ENCODE measurements around the gene AFF1.
A peak's percentile ranks its signal among the peaks of the same experiment; 100 is the strongest.

The AFF1 gene

GRCh38 chr4:86895692-86896488, 38.9 kb upstream of the AFF1 start:
- H2AFZ ChIP-seq (ENCODE audit: low read depth, low read length, severe bottlenecking), result no peak overlapping the region
- H3F3A ChIP-seq (ENCODE audit: insufficient read depth), result no peaks in the 10 kb centered on the region
- H3K4me3 ChIP-seq (ENCODE audit: insufficient read depth, low read length, poor library complexity, severe bottlenecking), result no peak overlapping the region
- no peaks in the 10 kb centered on the region for H3K36me3 ChIP-seq (ENCODE audit: low read length)
- no peak overlapping the region for H3K4me2 ChIP-seq (ENCODE audit: low read depth, low read length, poor library complexity, severe bottlenecking)
- no peak overlapping the region for H3K27ac ChIP-seq (ENCODE audit: low read depth, low read length)
- H4K20me1 ChIP-seq (ENCODE audit: low read depth, low read length), result no peaks in the 10 kb centered on the region
- H3K9me3 ChIP-seq (ENCODE audit: insufficient read depth, low read length), result no peaks in the 10 kb centered on the region
- no peak for TF ChIP-seq EZH2phosphoT487 (conservative IDR thresholded peaks at IDR 0.05; ENCODE audit: low read length)
- TF ChIP-seq CTCF (IDR thresholded peaks at IDR 0.05; ENCODE audit: insufficient read depth, low read length, poor library complexity, severe bottlenecking), result peak; percentile 54
- no peaks in the 10 kb centered on the region for H3K27me3 ChIP-seq (ENCODE audit: low read length)
- no peaks in the 10 kb centered on the region for H3K9me2 ChIP-seq (replicated peaks; ENCODE audit: insufficient read depth, low read length)
- no peaks in the 10 kb centered on the region for H3K79me2 ChIP-seq (ENCODE audit: insufficient read depth, low read length)
- no peak overlapping the region for H3K9ac ChIP-seq (ENCODE audit: low read length)

- H3K9me2 ChIP-seq (replicated peaks; ENCODE audit: insufficient read depth, low read length), result no peaks in the 10 kb centered on the region
- H3K4me2 ChIP-seq (ENCODE audit: low read depth, low read length, poor library complexity, severe bottlenecking), result no peak overlapping the region
- no peaks in the 10 kb centered on the region for H3K79me2 ChIP-seq (ENCODE audit: insufficient read depth, low read length)
- H3K27me3 ChIP-seq (ENCODE audit: low read length), result no peaks in the 10 kb centered on the region
- H2AFZ ChIP-seq (ENCODE audit: low read depth, low read length, severe bottlenecking), result no peak overlapping the region
- no peak overlapping the region for H3K27ac ChIP-seq (ENCODE audit: low read depth, low read length)
- H3K9ac ChIP-seq (ENCODE audit: low read length), result no peak overlapping the region
- no peaks in the 10 kb centered on the region for H3K9me3 ChIP-seq (ENCODE audit: insufficient read depth, low read length)
- H3K4me3 ChIP-seq (ENCODE audit: insufficient read depth, low read length, poor library complexity, severe bottlenecking), result no peak overlapping the region
- no peak for TF ChIP-seq CTCF (IDR thresholded peaks at IDR 0.05; ENCODE audit: insufficient read depth, low read length, poor library complexity, severe bottlenecking)
- H3K36me3 ChIP-seq (ENCODE audit: low read length), result no peaks in the 10 kb centered on the region
- H4K20me1 ChIP-seq (ENCODE audit: low read depth, low read length), result no peaks in the 10 kb centered on the region
- no peaks in the 10 kb centered on the region for H3F3A ChIP-seq (ENCODE audit: insufficient read depth)
Measured at GRCh38 chr4:86896596-86896995, 38.2 kb upstream of the AFF1 start.

GRCh38 chr4:86898562-86898961, 36.2 kb upstream of the AFF1 start:
- Histone ChIP-seq H3K9me2 (replicated peaks; ENCODE audit: insufficient read depth, low read length) (no peaks in the 10 kb centered on the region), H4K20me1 (ENCODE audit: low read depth, low read length) (no peaks in the 10 kb centered on the region), H3K27me3 (ENCODE audit: low read length) (no peaks in the 10 kb centered on the region), H3K79me2 (ENCODE audit: insufficient read depth, low read length) (no peaks in the 10 kb centered on the region), H3K9ac (ENCODE audit: low read length) (no peak overlapping the region), H3K27ac (ENCODE audit: low read depth, low read length) (no peak overlapping the region), H3K4me3 (ENCODE audit: insufficient read depth, low read length, poor library complexity, severe bottlenecking) (no peak overlapping the region), H3K36me3 (ENCODE audit: low read length) (no peaks in the 10 kb centered on the region), H2AFZ (ENCODE audit: low read depth, low read length, severe bottlenecking) (no peak overlapping the region), H3F3A (ENCODE audit: insufficient read depth) (no peaks in the 10 kb centered on the region), H3K9me3 (ENCODE audit: insufficient read depth, low read length) (no peaks in the 10 kb centered on the region), H3K4me2 (ENCODE audit: low read depth, low read length, poor library complexity, severe bottlenecking) (no peak overlapping the region)
- TF ChIP-seq CTCF (IDR thresholded peaks at IDR 0.05; ENCODE audit: insufficient read depth, low read length, poor library complexity, severe bottlenecking) (no peak), EZH2phosphoT487 (conservative IDR thresholded peaks at IDR 0.05; ENCODE audit: low read length) (no peak)
